Smooth muscle cell (in vitro differentiated cells): ENCODE results near the gene SEMA4D. TPM values are rescaled to one million over a fixed set of nuclear protein-coding genes. Genes with fewer than 3 reads are reported as not detected.

Experiments
- DNase-seq: peaks from one replicate; lab custom pipeline; 2025; ENCODE audit not compliant: unreplicated experiment; lab: John Stamatoyannopoulos, UW
- H2AFZ ChIP-seq: fragments of 200-600 bp; sonication (generic); 2 replicates; pipeline ENCODE4 v1.6.0; 2016; ENCODE audit warnings: antibody characterized with exemption, low read depth, mild to moderate bottlenecking
- H3F3A ChIP-seq: fragments of 200-600 bp; sonication (generic); 2 replicates; pipeline ENCODE4 v1.6.0; 2017; ENCODE audit warnings: antibody characterized with exemption, low read depth
- H3K27ac ChIP-seq: fragments of 200-600 bp; sonication (generic); 2 replicates; pipeline ENCODE4 v1.5.1; 2016; ENCODE audit warnings: low read depth, mild to moderate bottlenecking
- H3K27me3 ChIP-seq: fragments of 200-600 bp; sonication (generic); 2 replicates; pipeline ENCODE4 v1.6.1; 2016; ENCODE audit warnings: low read depth, mild to moderate bottlenecking
- H3K36me3 ChIP-seq: fragments of 200-600 bp; sonication (generic); 2 replicates; pipeline ENCODE4 v1.5.1; 2016; ENCODE audit warnings: low read depth
- H3K4me1 ChIP-seq: fragments of 200-600 bp; sonication (generic); 2 replicates; pipeline ENCODE4 v1.5.1; 2016; ENCODE audit warnings: low read depth
- H3K4me2 ChIP-seq: fragments of 200-600 bp; sonication (generic); 2 replicates; pipeline ENCODE4 v1.6.0; 2016; ENCODE audit warnings: mild to moderate bottlenecking
- H3K4me3 ChIP-seq: fragments of 200-600 bp; sonication (generic); 2 replicates; pipeline ENCODE4 v1.5.1; 2016; ENCODE audit warnings: mild to moderate bottlenecking
- H3K79me2 ChIP-seq: fragments of 200-600 bp; sonication (generic); 2 replicates; pipeline ENCODE4 v1.6.0; 2016; ENCODE audit warnings: low read depth, mild to moderate bottlenecking
- H3K9ac ChIP-seq: fragments of 200-600 bp; sonication (generic); 2 replicates; pipeline ENCODE4 v1.6.0; 2016; ENCODE audit warnings: low read depth
- H3K9me3 ChIP-seq: fragments of 200-600 bp; sonication (generic); replicated peaks from 2 replicates; pipeline ENCODE4 v1.5.1; 2016; ENCODE audit warnings: low read depth
- H4K20me1 ChIP-seq: fragments of 200-600 bp; sonication (generic); 2 replicates; pipeline ENCODE4 v1.6.0; 2016; ENCODE audit warnings: low read depth
- CTCF ChIP-seq: fragments of 200-600 bp; sonication (generic); IDR thresholded peaks from 2 replicates; pipeline ENCODE4 v1.5.1; 2017; ENCODE audit warnings: borderline replicate concordance, mild to moderate bottlenecking, antibody characterized with exemption; ENCODE audit not compliant: insufficient read depth, poor library complexity, severe bottlenecking
- WGBS: methylation state at CpG from one replicate; pipeline ENCODE4 v1.1.7; 2016; ENCODE audit warnings: low lambda C conversion rate; 5-methylcytosine and 5-hydroxymethylcytosine counted together
- polyA plus RNA-seq: library from polyadenylated mRNA; unstranded; fragments of >200 nt; fragmentation: Nextera tagmentation; extraction: Ambion mirVana; gene quantifications from 2 replicates; pipeline ENCODE4 v1.2.1, GENCODE V29; 2016
- total RNA-seq: library from RNA; depleted of rRNA; stranded (reverse); fragments of >200 nt; gene quantifications from 2 replicates; pipeline ENCODE4 v1.2.3, GENCODE V29; 2014

SEMA4D gene
- total and polyA plus RNA-seq, 2 experiments from 2014 or later, result 0.63 to 2.7 TPM

- no peaks in the 10 kb centered on the region for H3K36me3 ChIP-seq
- 92% methylated on average over 9 of the region's 9 CpGs for WGBS
- no peaks in the 10 kb centered on the region for H3K27me3 ChIP-seq
- no peak for DNase-seq
- H3K9ac ChIP-seq, result no peak overlapping the region
- H2AFZ ChIP-seq, result no peak overlapping the region
- H3K4me3 ChIP-seq, result no peak overlapping the region
- no peaks in the 10 kb centered on the region for H3K79me2 ChIP-seq
- no peak overlapping the region for H3K27ac ChIP-seq
- TF ChIP-seq CTCF, result no peak
- no peaks in the 10 kb centered on the region for H3K9me3 ChIP-seq
- H3F3A ChIP-seq, result no peaks in the 10 kb centered on the region
- H3K4me1 ChIP-seq, result no peaks in the 10 kb centered on the region
- no peak overlapping the region for H3K4me2 ChIP-seq
- H4K20me1 ChIP-seq, result no peaks in the 10 kb centered on the region
Measured at GRCh38 chr9:89361816-89362646, 135.9 kb downstream of the SEMA4D start.

- H3K27me3 ChIP-seq, result no peaks in the 10 kb centered on the region
- no peak overlapping the region for H3K4me2 ChIP-seq
- WGBS, result 84% methylated on average over 6 of the region's 6 CpGs
- H3K79me2 ChIP-seq, result no peaks in the 10 kb centered on the region
- H3K27ac ChIP-seq, result no peak overlapping the region
- no peak overlapping the region for H2AFZ ChIP-seq
- no peak for DNase-seq
- no peak for TF ChIP-seq CTCF
- no peak overlapping the region for H3K9ac ChIP-seq
- no peaks in the 10 kb centered on the region for H3F3A ChIP-seq
- no peak overlapping the region for H3K4me3 ChIP-seq
- no peaks in the 10 kb centered on the region for H3K9me3 ChIP-seq
- H3K4me1 ChIP-seq, result no peaks in the 10 kb centered on the region
- no peaks in the 10 kb centered on the region for H3K36me3 ChIP-seq
- H4K20me1 ChIP-seq, result peaks cover 9% of the 10 kb centered on the region
Measured at GRCh38 chr9:89361031-89361430, 136.9 kb downstream of the SEMA4D start.

GRCh38 chr9:89360465-89360864, 137.4 kb downstream of the SEMA4D start:
- no peak overlapping the region for H3K9ac ChIP-seq
- DNase-seq, result no peak
- 94% methylated on average over 3 of the region's 3 CpGs for WGBS
- no peak overlapping the region for H2AFZ ChIP-seq
- H3K4me1 ChIP-seq, result no peaks in the 10 kb centered on the region
- peaks cover 14% of the 10 kb centered on the region for H4K20me1 ChIP-seq
- no peak for TF ChIP-seq CTCF
- no peaks in the 10 kb centered on the region for H3K27me3 ChIP-seq
- H3K36me3 ChIP-seq, result no peaks in the 10 kb centered on the region
- H3F3A ChIP-seq, result no peaks in the 10 kb centered on the region
- H3K4me2 ChIP-seq, result no peak overlapping the region
- no peaks in the 10 kb centered on the region for H3K79me2 ChIP-seq
- H3K27ac ChIP-seq, result no peak overlapping the region
- H3K9me3 ChIP-seq, result no peaks in the 10 kb centered on the region
- H3K4me3 ChIP-seq, result no peak overlapping the region
